Spleen (tissue), 7 donors: Measurements from ENCODE around the gene HMGN4.

Experiments used
- CTCF ChIP-seq, 11 experiments: fragments of 200-600 bp in 7 of 11; fragments of 450-650 bp in 4 of 11; sonication (generic) in 4 of 11; IDR thresholded peaks in 8 of 11; conservative IDR thresholded peaks in 3 of 11; 1 replicate in 7 of 11; 2 replicates in 4 of 11; pipeline versions ENCODE4 v1.4.0 to v1.8.0; 2016 to 2021; ENCODE audit warnings: antibody characterized with exemption in 11 of 11, inconsistent platforms in 4 of 11, mild to moderate bottlenecking in 1 of 11
- POLR2A ChIP-seq, 3 donors: fragments of 450-650 bp; IDR thresholded peaks; one replicate each; pipeline ENCODE4 v1.5.1; 2017; ENCODE audit warnings: antibody characterized with exemption in 3 of 3, mild to moderate bottlenecking in 1 of 3
- donor health status: DM: no; HTN: no; CAD: no; lungs with moderate emphysema.
- donor health status: DM: no; HTN: no; CAD: no.
- donor health status: DM: no; HTN: no; CAD: no.

GRCh38 chr6:26550250-26550993 lies 12.3 kb downstream of the HMGN4 start:
- TF ChIP-seq CTCF (IDR thresholded peaks at IDR 0.05 in 8 of 11, conservative IDR thresholded peaks at IDR 0.05 in 3 of 11) (no peak), POLR2A (IDR thresholded peaks at IDR 0.05) (no peak)
